ENCODE measurements around the gene VTI1A.

DNA sequence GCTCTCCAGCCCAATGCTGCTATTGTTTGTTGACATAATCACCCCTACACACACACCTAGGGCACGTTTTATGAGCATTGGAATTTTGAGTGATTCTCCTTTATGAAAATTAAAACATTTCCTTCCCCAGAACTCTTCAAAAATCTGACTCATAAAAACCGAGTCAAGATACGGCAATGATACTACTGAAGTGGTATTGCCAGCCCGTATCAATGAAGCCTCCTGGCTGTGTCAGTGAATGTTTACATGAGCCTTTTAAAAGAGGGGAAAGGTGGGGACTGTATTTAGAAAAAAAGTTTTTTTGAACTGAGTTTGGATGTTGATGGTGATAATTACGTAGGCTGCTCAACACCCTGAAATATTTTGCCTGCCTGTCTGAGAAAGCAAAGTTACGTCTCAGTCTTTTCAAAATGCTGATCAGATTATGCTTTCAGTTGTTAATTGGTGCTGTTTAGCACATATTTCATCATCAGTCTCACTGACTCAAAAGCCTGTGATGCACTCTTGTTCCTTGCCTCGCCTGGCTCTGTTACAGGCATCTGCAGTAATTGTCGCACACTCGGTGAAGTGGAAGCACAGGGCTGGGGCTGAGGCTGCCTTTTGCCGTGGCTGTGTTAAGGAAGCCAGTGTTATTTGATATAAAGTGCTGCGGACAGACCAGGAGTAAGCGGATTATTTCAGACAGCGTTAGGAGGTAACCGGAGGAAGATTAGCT is 345.6 kb downstream of the VTI1A start:
- TF ChIP-seq, protein P1, sequence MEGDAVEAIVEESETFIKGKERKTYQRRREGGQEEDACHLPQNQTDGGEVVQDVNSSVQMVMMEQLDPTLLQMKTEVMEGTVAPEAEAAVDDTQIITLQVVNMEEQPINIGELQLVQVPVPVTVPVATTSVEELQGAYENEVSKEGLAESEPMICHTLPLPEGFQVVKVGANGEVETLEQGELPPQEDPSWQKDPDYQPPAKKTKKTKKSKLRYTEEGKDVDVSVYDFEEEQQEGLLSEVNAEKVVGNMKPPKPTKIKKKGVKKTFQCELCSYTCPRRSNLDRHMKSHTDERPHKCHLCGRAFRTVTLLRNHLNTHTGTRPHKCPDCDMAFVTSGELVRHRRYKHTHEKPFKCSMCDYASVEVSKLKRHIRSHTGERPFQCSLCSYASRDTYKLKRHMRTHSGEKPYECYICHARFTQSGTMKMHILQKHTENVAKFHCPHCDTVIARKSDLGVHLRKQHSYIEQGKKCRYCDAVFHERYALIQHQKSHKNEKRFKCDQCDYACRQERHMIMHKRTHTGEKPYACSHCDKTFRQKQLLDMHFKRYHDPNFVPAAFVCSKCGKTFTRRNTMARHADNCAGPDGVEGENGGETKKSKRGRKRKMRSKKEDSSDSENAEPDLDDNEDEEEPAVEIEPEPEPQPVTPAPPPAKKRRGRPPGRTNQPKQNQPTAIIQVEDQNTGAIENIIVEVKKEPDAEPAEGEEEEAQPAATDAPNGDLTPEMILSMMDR (IDR thresholded peaks at IDR 0.05) = no peak
- TF ChIP-seq, protein P2, sequence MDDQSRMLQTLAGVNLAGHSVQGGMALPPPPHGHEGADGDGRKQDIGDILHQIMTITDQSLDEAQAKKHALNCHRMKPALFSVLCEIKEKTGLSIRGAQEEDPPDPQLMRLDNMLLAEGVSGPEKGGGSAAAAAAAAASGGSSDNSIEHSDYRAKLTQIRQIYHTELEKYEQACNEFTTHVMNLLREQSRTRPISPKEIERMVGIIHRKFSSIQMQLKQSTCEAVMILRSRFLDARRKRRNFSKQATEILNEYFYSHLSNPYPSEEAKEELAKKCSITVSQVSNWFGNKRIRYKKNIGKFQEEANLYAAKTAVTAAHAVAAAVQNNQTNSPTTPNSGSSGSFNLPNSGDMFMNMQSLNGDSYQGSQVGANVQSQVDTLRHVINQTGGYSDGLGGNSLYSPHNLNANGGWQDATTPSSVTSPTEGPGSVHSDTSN (IDR thresholded peaks at IDR 0.05) = no peak
- TF ChIP-seq CHD2 (IDR thresholded peaks at IDR 0.05; ENCODE audit: low read length, partially characterized antibody) = no peak
- TF ChIP-seq CBX2 (IDR thresholded peaks at IDR 0.05; ENCODE audit: borderline replicate concordance, low read depth) = no peak
- no peak for TF ChIP-seq EHMT2 (IDR thresholded peaks at IDR 0.05; ENCODE audit: low read depth)
- TF ChIP-seq POLR2A (IDR thresholded peaks at IDR 0.05; ENCODE audit: low read length) = no peak
- TF ChIP-seq RAD21 (conservative IDR thresholded peaks at IDR 0.05 in 1 of 2, IDR thresholded peaks at IDR 0.05 in 1 of 2) = no peak

Data from A549 (cell line).